Pancreas (tissue), 10 donors: ENCODE measurements around the gene THSD4. TPM values are rescaled to one million over a fixed set of nuclear protein-coding genes. Genes with fewer than 3 reads are reported as not detected.

Experiments used
- ATAC-seq, 4 donors: fragments of 200-7000 bp; cut with Tn5 transposase; one replicate each; pipeline versions ENCODE4 v1.8.0 to v1.9.1; 2020; ENCODE audit warnings: mild to moderate bottlenecking in 4 of 4, moderate library complexity in 4 of 4
- DNase-seq, 6 donors: peaks; one replicate each; pipeline ENCODE4 v3.0.0-alpha.2; 2020
- FAIRE-seq: peaks from 2 replicates; lab custom pipeline; 2012; peaks lifted over from hg19 to GRCh38; lab: Jason Lieb, UNC
- H3K27ac ChIP-seq, 4 donors: fragments of 200-600 bp; sonication (generic); 1 replicate in 3 of 4; 2 replicates in 1 of 4; pipeline versions ENCODE4 v1.5.0 to v1.8.0; 2020
- H3K27me3 ChIP-seq, 4 donors: fragments of 200-600 bp; one replicate each; pipeline ENCODE4 v1.8.0; 2021
- H3K36me3 ChIP-seq, 3 donors: fragments of 200-600 bp; sonication (generic) in 1 of 3; one replicate each; pipeline versions ENCODE4 v1.5.0 to v1.8.0; 2020 to 2021
- H3K4me1 ChIP-seq, 3 donors: fragments of 200-600 bp; one replicate each; pipeline ENCODE4 v1.8.0; 2021
- H3K4me3 ChIP-seq, 4 donors: fragments of 200-600 bp; sonication (generic) in 2 of 4; one replicate each; pipeline versions ENCODE4 v1.5.0 to v1.8.0; 2020 to 2021
- H3K9me3 ChIP-seq, 4 donors: fragments of 200-600 bp; one replicate each; pipeline ENCODE4 v1.8.0; 2021
- WGBS, 2 donors: extraction: QIAGEN DNeasy Blood & Tissue Kit; methylation state at CpG; one replicate each; pipeline ENCODE4 v1.1.7; 2013; 5-methylcytosine and 5-hydroxymethylcytosine counted together
- intact Hi-C, 3 donors: fragments of 100-400 bp; cut with DNase I; formaldehyde crosslinking; loops; one replicate each; pipeline versions ENCODE4 v1.11.1 to v1.14.2; 2022
- polyA plus RNA-seq, 2 donors: library from polyadenylated mRNA; stranded (reverse); fragments of 200-250 nt; gene quantifications; one replicate each; pipeline ENCODE4 v1.2.3, GENCODE V29; 2013
- total RNA-seq, 6 donors: library from RNA; stranded (reverse); fragmentation: NEBNext Ultra II Directional in 4 of 6; extraction: Animal tissue kit (Norgen Biotek cat#: 25700) in 4 of 6; gene quantifications; one replicate each; pipeline versions ENCODE4 v1.2.1 to v1.2.4, GENCODE V29; 2021 to 2023
- TF ChIP-seq, protein P1 (sequence below), 4 donors: fragments of 200-600 bp; sonication (generic) in 3 of 4; IDR thresholded peaks; one replicate each; pipeline versions ENCODE4 v1.5.0 to v1.8.0; 2021; ENCODE audit warnings: antibody characterized with exemption in 4 of 4
- donor health status: healthy with polysubstance abuse.
- donor health status: DM: no; HTN: no; CAD: no; lungs with moderate emphysema.
- donor health status: DM: no; HTN: no; CAD: no.
- donor health status: control.
- donor health status: control.
- donor health status: Bipolar disorder and iron deficiency.
- donor health status: DM: yes; HTN: yes; CAD: no.
- donor health status: DM: no; HTN: no; CAD: no.
- donor health status: DM: no; HTN: no; CAD: no.
- donor health status: DM: yes; HTN: yes; CAD: no.

Gene THSD4
- total and polyA plus RNA-seq, 8 donors, result 6.0 to 17.8 (median 13.3) TPM

DNA sequence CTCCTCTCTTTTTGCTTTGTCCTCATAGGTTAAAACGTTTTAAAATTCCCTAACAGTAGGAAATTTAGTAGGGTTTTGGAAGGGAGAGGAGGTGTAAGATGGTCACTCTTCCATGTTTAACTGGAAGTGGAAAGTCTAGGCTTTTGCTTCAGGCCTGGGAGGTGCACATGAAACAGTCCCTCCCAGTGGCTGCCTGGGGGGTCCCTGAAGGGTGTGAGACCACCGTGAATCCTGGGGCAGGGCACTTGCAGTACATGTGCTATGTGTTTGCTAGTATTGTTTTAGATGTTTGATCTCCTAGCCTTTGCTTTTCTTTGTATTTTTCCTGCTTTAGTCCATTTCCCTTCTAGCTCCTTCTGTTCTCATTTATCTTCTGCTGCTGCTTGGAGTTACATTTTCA is 178.5 kb downstream of the THSD4 start:
- DNase-seq (no peak), FAIRE-seq (no peak), ATAC-seq (no peak)
- no peaks in the 10 kb centered on the region for H3K36me3 ChIP-seq
- peak overlapping the region in 1 of 4 donors; percentile 79 for H3K27ac ChIP-seq
- H3K4me3 ChIP-seq, result no peak overlapping the region
- H3K27me3 ChIP-seq, result no peaks in the 10 kb centered on the region
- H3K4me1 ChIP-seq, result no peaks in the 10 kb centered on the region
- no peaks in the 10 kb centered on the region for H3K9me3 ChIP-seq
- 17 to 21% methylated on average over 2 of the region's 2 CpGs for WGBS, 2 donors
- intact Hi-C loops, result no loop called here
- TF ChIP-seq, protein P1, sequence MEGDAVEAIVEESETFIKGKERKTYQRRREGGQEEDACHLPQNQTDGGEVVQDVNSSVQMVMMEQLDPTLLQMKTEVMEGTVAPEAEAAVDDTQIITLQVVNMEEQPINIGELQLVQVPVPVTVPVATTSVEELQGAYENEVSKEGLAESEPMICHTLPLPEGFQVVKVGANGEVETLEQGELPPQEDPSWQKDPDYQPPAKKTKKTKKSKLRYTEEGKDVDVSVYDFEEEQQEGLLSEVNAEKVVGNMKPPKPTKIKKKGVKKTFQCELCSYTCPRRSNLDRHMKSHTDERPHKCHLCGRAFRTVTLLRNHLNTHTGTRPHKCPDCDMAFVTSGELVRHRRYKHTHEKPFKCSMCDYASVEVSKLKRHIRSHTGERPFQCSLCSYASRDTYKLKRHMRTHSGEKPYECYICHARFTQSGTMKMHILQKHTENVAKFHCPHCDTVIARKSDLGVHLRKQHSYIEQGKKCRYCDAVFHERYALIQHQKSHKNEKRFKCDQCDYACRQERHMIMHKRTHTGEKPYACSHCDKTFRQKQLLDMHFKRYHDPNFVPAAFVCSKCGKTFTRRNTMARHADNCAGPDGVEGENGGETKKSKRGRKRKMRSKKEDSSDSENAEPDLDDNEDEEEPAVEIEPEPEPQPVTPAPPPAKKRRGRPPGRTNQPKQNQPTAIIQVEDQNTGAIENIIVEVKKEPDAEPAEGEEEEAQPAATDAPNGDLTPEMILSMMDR (IDR thresholded peaks at IDR 0.05), result no peak

DNA sequence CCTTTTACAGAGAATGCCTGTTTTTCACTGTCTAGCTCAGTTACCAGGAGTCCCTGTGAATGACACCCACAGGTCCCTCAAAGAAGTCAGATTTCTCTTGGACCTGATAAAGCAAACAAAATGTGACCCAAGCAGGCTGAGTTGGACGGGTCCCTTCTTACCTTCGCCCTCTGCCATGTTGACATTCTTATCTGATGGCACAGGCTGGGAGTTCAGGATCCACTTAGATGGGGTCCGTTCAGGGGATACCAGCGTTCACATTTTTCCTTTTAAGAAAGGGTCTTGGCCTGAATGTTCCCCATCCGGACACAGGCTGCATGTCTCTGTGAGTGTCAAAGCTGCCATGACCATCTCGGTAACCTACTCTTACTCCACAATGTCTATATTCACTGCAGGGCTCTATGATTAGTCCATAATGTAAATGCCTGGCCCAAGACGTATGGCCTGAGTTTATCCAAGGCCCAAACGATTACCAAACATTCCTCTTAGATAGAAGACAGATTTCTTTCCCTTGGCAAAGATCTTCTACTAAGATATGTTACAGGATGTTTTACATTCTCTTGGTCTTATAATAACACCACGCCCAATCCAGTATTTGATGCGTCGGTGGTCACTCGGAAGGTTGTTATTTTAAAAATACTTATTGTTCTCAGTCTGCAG is 179.1 kb downstream of the THSD4 start:
- TF ChIP-seq, protein P1 (IDR thresholded peaks at IDR 0.05), result no peak
- ATAC-seq (no peak), DNase-seq (no peak), FAIRE-seq (no peak)
- no peaks in the 10 kb centered on the region for H3K9me3 ChIP-seq
- H3K4me3 ChIP-seq, result no peak overlapping the region
- H3K36me3 ChIP-seq, result no peaks in the 10 kb centered on the region
- H3K27ac ChIP-seq, result peak overlapping the region in 2 of 4 donors; percentile 41 to 79
- intact Hi-C loops, result no loop called here
- no peaks in the 10 kb centered on the region for H3K4me1 ChIP-seq
- 51 to 65% methylated on average over 12 of the region's 12 CpGs for WGBS, 2 donors
- no peaks in the 10 kb centered on the region for H3K27me3 ChIP-seq

DNA sequence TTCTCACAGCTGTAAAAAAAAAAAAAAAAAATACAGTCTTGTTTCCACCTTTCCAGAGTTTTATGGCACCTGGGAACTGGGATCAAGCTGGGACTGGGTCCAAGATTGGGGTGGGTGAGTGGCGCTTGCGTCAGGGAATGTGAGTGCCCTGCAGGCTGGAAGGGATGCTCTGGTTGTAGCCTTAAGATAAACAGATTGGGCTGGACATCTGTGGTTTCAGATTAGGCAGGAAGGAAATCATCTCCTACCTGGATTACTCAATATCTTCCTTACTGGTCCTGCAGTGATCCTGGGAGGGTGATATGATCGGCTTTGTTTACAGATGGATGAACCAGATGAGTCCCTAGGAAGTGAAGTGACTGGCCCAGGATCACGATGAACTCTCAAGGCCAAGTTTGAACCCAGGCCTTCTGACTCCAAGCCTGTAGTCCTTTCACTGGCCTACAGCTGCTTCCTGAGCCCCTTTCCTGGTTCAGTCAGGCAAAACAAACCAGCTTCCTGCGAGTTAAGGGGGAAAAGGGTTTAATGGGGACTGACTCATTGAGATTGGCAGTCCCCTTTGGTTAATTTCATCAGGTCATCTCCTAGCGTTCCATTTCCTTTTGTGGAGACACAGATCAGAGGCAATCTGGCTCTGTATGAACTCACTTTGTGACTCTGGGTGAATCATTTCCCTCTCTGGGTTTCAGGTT is 179.8 kb downstream of the THSD4 start:
- peak overlapping the region in 3 of 4 donors; percentile 40 to 79 (median 41) for H3K27ac ChIP-seq
- WGBS, 2 donors, result 39 to 56% methylated on average over 6 of the region's 6 CpGs

DNA sequence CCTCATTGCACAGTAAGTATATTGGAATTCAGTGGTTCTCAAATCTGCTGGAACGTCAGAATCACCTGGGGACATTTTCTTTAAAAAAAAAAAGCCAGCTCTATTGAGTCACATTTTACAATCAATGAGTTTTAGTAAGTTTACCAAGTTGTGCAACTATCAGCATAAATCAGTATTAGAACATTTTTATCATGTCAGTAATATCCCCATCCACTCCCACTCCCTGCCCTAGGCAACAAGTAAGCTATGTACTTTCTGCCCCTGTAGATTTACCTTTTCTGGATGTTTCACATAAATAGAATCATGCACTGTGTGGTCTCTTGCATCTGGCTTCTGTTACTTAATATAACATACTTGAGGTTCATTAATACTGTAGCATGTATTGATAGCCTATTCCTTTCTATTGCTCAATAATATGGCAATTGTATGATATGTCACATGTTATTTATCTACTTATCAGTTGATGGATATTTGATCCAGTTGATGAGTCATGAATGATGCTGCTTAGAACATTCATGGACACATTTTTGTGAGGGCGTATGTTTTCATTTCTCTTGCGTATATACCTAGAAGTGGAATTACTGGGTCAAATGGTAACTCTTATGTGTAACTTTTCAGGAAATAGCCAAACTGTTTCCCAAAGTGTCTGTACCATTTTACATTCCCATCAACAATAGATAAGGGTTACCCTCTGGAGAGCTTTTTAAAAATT is 180.5 kb downstream of the THSD4 start:
- FAIRE-seq (no peak), DNase-seq (no peak), ATAC-seq (peak in 3 of 4 donors; percentile 17 to 33 (median 19))
- Histone ChIP-seq H3K27ac (peak overlapping the region in 3 of 4 donors; percentile 40 to 42 (median 41)), H3K4me3 (no peak overlapping the region), H3K4me1 (no peaks in the 10 kb centered on the region), H3K27me3 (no peaks in the 10 kb centered on the region), H3K9me3 (no peaks in the 10 kb centered on the region), H3K36me3 (no peaks in the 10 kb centered on the region)
- intact Hi-C loops, result no loop called here
- TF ChIP-seq, protein P1 (IDR thresholded peaks at IDR 0.05), result no peak
- WGBS, 2 donors, result 38 to 42% methylated on average over 3 of the region's 3 CpGs

More for the DNA sequence above, 179.8 kb downstream of the THSD4 start:
- FAIRE-seq (no peak), DNase-seq (peak in 1 of 6 donors; percentile 17), ATAC-seq (peak; percentile 58 to 87 (median 74))
- intact Hi-C loops, result no loop called here
- H3K27me3 ChIP-seq, result no peaks in the 10 kb centered on the region
- H3K9me3 ChIP-seq, result no peaks in the 10 kb centered on the region
- TF ChIP-seq, protein P1 (IDR thresholded peaks at IDR 0.05), result no peak
- no peak overlapping the region for H3K4me3 ChIP-seq
- H3K4me1 ChIP-seq, result no peaks in the 10 kb centered on the region
- no peaks in the 10 kb centered on the region for H3K36me3 ChIP-seq
